Keratinocyte (primary cell): Measurements from ENCODE around the gene ATF7. TPM values are rescaled to one million over a fixed set of nuclear protein-coding genes. Genes with fewer than 3 reads are reported as not detected.

ENCODE experiments used
- DNase-seq: peaks from one replicate; pipeline ENCODE4 v3.0.0-alpha.2; 2011; ENCODE audit warnings: low read depth, missing footprints, low spot score
- FAIRE-seq: peaks from 2 replicates; lab custom pipeline; 2011; peaks lifted over from hg19 to GRCh38; lab: Jason Lieb, UNC
- H2AFZ ChIP-seq: 2 replicates; pipeline ENCODE4 v1.6.0; 2012; ENCODE audit warnings: low read length, control low read depth, inconsistent platforms; ENCODE audit not compliant: control insufficient read depth
- H3K27ac ChIP-seq: 2 replicates; pipeline ENCODE4 v1.5.1; 2011; ENCODE audit warnings: low read length; ENCODE audit not compliant: control insufficient read depth, insufficient read depth
- H3K27me3 ChIP-seq: 3 replicates; pipeline ENCODE4 v1.6.0; 2011; ENCODE audit warnings: low read length; ENCODE audit not compliant: control insufficient read depth, insufficient read depth; ENCODE audit errors: extremely low read depth
- H3K36me3 ChIP-seq, 2 experiments: 2 replicates in 1 of 2; 3 replicates in 1 of 2; pipeline ENCODE4 v1.5.1; 2011; ENCODE audit warnings: low read length in 2 of 2, mild to moderate bottlenecking in 1 of 2; ENCODE audit not compliant: control insufficient read depth in 2 of 2, insufficient read depth in 2 of 2; ENCODE audit errors: extremely low read depth in 1 of 2
- H3K4me1 ChIP-seq: 3 replicates; pipeline ENCODE4 v1.5.1; 2011; ENCODE audit warnings: low read length; ENCODE audit not compliant: control insufficient read depth, insufficient read depth; ENCODE audit errors: extremely low read depth
- H3K4me2 ChIP-seq: 3 replicates; pipeline ENCODE4 v1.6.0; 2011; ENCODE audit warnings: low read depth, low read length; ENCODE audit not compliant: control insufficient read depth, insufficient read depth; ENCODE audit errors: extremely low read depth
- H3K4me3 ChIP-seq, 3 experiments: fragments of 200-600 bp in 1 of 3; sonication (generic) in 1 of 3; 2 replicates in 2 of 3; 3 replicates in 1 of 3; pipeline ENCODE4 v1.5.1; 2011 to 2016; ENCODE audit warnings: low read length in 3 of 3, mild to moderate bottlenecking in 3 of 3, control low read depth in 2 of 3, inconsistent platforms in 1 of 3, low read depth in 1 of 3, mixed read lengths in 1 of 3, mixed run types in 1 of 3, moderate library complexity in 1 of 3; ENCODE audit not compliant: control insufficient read depth in 2 of 3, insufficient read depth in 2 of 3; ENCODE audit errors: extremely low read depth in 1 of 3
- H3K79me2 ChIP-seq: 2 replicates; pipeline ENCODE4 v1.6.0; 2012; ENCODE audit warnings: low read length; ENCODE audit not compliant: control insufficient read depth, insufficient read depth
- H3K9ac ChIP-seq: 3 replicates; pipeline ENCODE4 v1.6.0; 2011; ENCODE audit warnings: low read length; ENCODE audit not compliant: control insufficient read depth, insufficient read depth; ENCODE audit errors: extremely low read depth
- H3K9me1 ChIP-seq: 3 replicates; pipeline ENCODE4 v1.6.0; 2011; ENCODE audit warnings: low read length; ENCODE audit not compliant: control insufficient read depth, insufficient read depth; ENCODE audit errors: extremely low read depth
- H3K9me3 ChIP-seq: 2 replicates; pipeline ENCODE4 v1.5.1; 2012; ENCODE audit warnings: low read depth, low read length; ENCODE audit not compliant: control insufficient read depth
- H4K20me1 ChIP-seq: 3 replicates; pipeline ENCODE4 v1.6.0; 2011; ENCODE audit warnings: low read length; ENCODE audit not compliant: control insufficient read depth, insufficient read depth; ENCODE audit errors: extremely low read depth
- EZH2 ChIP-seq: IDR thresholded peaks from one replicate; pipeline ENCODE4 v1.6.1; 2012; ENCODE audit warnings: inconsistent platforms, mild to moderate bottlenecking, low read length, moderate library complexity
- dilution Hi-C: fragments of 300-500 bp; cut with MboI; formaldehyde crosslinking; loops from one replicate; pipeline ENCODE4 v1.7.0; 2020; ENCODE audit warnings: low sequenced_read_pairs; ENCODE audit not compliant: extremely low pct_ligation_motif_present
- polyA plus RNA-seq, 5 experiments: library from polyadenylated mRNA; depleted of rRNA in 3 of 5; stranded (reverse) in 3 of 5; stranded (forward) in 1 of 5; unstranded in 1 of 5; fragments of >200 nt; gene quantifications; 1 replicate in 1 of 5; 2 replicates in 3 of 5; 3 replicates in 1 of 5; pipeline versions ENCODE4 v1.2.1 to v1.2.3, GENCODE V29; 2011 to 2012; ENCODE audit warnings: missing spikeins in 2 of 5, low read depth in 1 of 5, low replicate concordance in 1 of 5
- TF ChIP-seq, protein P1 (sequence below), 3 experiments: IDR thresholded peaks in 1 of 3; conservative IDR thresholded peaks in 1 of 3; optimal IDR thresholded peaks in 1 of 3; 2 replicates in 2 of 3; 3 replicates in 1 of 3; pipeline versions ENCODE3 to v1.5.1; 2011; ENCODE audit warnings: low read length in 3 of 3, mild to moderate bottlenecking in 3 of 3, moderate library complexity in 2 of 3, control low read depth in 1 of 3, inconsistent platforms in 1 of 3; ENCODE audit not compliant: insufficient read depth in 2 of 3; ENCODE audit errors: extremely low read depth in 1 of 3

ATF7 gene
- polyA plus RNA-seq, 1 donor (not counting 4 experiments of a cell fraction or from before 2014, with no cell fraction given), result 16.3 TPM

DNA sequence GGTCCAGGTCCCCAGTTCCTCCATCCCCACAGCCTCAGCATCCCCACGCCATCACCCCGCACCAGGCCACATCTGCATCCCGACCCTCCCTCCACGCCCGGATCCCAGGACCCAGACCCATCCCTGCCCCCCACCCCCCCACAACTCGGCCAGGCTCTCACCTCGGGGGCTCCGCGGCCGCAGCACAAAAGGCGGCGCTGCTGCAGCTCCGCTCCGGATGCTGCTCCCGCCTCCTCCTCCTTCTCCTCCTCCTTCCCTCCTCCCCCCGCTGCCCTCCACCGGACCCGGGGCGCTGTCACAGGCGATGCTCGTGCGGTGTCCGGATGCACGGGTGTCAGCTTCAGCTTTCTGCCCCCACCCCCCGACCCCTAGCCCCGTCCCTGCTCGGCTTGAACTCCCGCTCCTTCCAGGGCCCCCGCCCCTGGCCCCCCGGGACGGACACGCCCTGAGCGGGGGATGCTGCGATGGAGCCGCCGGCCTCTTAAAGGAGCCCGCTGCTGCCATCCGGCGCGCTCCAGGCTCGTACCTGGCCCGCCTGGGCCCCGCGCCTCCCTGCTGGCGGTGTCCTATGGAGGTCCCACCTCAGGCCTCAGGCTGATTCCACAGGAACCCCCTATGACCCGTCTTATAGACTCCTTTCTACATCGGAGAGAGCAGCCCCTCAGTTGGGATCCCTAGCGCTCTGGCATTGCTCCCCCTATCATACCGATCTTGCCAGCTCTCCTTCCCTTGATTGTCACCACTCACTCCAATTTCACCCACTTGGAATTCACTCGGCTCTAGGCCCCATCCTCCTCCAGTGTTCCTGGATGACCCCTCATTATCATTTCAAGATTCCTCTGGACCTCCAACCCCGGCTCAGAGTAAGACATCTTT, 126.7 kb downstream of the ATF7 start, which contains the start of gene MAP3K12:
MAP3K12 (minus strand) TSS at position 193 of the 876 bp plus-strand sequence. CDS start 12,067 bp downstream, outside the sequence.
- Histone ChIP-seq H3K9ac (peak within 1 kb of the TSS; percentile 78), H3K9me1 (no peaks in the 10 kb centered on the region), H3K27ac (peak within 1 kb of the TSS; percentile 84), H3K36me3 (peaks cover 2 to 7% of the 10 kb centered on the region in 2 experiments), H4K20me1 (no peaks in the 10 kb centered on the region), H3K4me1 (peaks cover 22% of the 10 kb centered on the region), H3K9me3 (no peaks in the 10 kb centered on the region), H2AFZ (peak within 1 kb of the TSS; percentile 67), H3K4me2 (peak within 1 kb of the TSS; percentile 79), H3K79me2 (peaks cover 11% of the 10 kb centered on the region), H3K27me3 (no peaks in the 10 kb centered on the region), H3K4me3 (peak within 1 kb of the TSS; percentile 55 to 74 (median 71))
- DNase-seq (no peak), FAIRE-seq (no peak)
- dilution Hi-C loops, result no loop called here
- TF ChIP-seq, protein P1, sequence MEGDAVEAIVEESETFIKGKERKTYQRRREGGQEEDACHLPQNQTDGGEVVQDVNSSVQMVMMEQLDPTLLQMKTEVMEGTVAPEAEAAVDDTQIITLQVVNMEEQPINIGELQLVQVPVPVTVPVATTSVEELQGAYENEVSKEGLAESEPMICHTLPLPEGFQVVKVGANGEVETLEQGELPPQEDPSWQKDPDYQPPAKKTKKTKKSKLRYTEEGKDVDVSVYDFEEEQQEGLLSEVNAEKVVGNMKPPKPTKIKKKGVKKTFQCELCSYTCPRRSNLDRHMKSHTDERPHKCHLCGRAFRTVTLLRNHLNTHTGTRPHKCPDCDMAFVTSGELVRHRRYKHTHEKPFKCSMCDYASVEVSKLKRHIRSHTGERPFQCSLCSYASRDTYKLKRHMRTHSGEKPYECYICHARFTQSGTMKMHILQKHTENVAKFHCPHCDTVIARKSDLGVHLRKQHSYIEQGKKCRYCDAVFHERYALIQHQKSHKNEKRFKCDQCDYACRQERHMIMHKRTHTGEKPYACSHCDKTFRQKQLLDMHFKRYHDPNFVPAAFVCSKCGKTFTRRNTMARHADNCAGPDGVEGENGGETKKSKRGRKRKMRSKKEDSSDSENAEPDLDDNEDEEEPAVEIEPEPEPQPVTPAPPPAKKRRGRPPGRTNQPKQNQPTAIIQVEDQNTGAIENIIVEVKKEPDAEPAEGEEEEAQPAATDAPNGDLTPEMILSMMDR (optimal IDR thresholded peaks at IDR 0.05 in 1 of 3, IDR thresholded peaks at IDR 0.05 in 1 of 3, conservative IDR thresholded peaks at IDR 0.05 in 1 of 3; ENCODE audit: extremely low read depth in 1 of 3, insufficient read depth in 2 of 3, low read length in 3 of 3), result peak in 1 of 3 experiments; percentile 50
- no peak for TF ChIP-seq EZH2

DNA sequence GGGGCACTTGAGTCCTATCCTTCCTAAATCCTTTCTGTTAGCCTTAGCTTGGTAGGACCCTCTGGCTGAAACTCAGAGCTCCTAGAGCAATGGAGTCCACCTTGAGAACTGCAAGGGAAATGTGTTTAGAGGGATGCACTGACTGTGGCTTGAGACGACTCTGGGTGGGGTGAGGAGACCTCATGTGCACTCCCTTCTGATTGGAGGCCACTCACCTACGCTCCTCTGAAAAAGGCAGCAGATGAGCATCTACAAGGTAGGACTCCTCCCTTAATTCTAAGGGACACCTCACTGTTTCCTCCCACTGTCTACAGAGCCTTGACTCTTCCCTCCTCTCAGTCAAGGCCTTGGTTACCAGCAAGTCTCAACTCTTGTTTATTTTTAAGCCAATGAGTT, 127.9 kb downstream of the ATF7 start:
- no peak overlapping the region for H3K27ac ChIP-seq
- peaks cover 29% of the 10 kb centered on the region for H3K4me1 ChIP-seq
- H3K4me3 ChIP-seq, result no peak overlapping the region

More for the DNA sequence above, 127.9 kb downstream of the ATF7 start:
- no peaks in the 10 kb centered on the region for H4K20me1 ChIP-seq
- H3K9me3 ChIP-seq, result no peaks in the 10 kb centered on the region
- DNase-seq (no peak), FAIRE-seq (no peak)
- peaks cover 0 to 2% of the 10 kb centered on the region in 2 experiments for H3K36me3 ChIP-seq
- H3K4me2 ChIP-seq, result no peak overlapping the region
- dilution Hi-C loops, result no loop called here
- no peak overlapping the region for H2AFZ ChIP-seq
- H3K79me2 ChIP-seq, result peaks cover 11% of the 10 kb centered on the region
- H3K27me3 ChIP-seq, result no peaks in the 10 kb centered on the region
- no peaks in the 10 kb centered on the region for H3K9me1 ChIP-seq
- no peak for TF ChIP-seq EZH2
- TF ChIP-seq, protein P1 (optimal IDR thresholded peaks at IDR 0.05 in 1 of 3, IDR thresholded peaks at IDR 0.05 in 1 of 3, conservative IDR thresholded peaks at IDR 0.05 in 1 of 3; ENCODE audit: extremely low read depth in 1 of 3, insufficient read depth in 2 of 3, low read length in 3 of 3), result no peak
- H3K9ac ChIP-seq, result no peak overlapping the region
